ENCODE measurements around the gene CNOT1. TPM values are rescaled to one million over a fixed set of nuclear protein-coding genes. Genes with fewer than 3 reads are reported as not detected.

Gene CNOT1
- total RNA-seq, 2 donors from 2014 or later: 54.3 to 63.2 TPM

DNA sequence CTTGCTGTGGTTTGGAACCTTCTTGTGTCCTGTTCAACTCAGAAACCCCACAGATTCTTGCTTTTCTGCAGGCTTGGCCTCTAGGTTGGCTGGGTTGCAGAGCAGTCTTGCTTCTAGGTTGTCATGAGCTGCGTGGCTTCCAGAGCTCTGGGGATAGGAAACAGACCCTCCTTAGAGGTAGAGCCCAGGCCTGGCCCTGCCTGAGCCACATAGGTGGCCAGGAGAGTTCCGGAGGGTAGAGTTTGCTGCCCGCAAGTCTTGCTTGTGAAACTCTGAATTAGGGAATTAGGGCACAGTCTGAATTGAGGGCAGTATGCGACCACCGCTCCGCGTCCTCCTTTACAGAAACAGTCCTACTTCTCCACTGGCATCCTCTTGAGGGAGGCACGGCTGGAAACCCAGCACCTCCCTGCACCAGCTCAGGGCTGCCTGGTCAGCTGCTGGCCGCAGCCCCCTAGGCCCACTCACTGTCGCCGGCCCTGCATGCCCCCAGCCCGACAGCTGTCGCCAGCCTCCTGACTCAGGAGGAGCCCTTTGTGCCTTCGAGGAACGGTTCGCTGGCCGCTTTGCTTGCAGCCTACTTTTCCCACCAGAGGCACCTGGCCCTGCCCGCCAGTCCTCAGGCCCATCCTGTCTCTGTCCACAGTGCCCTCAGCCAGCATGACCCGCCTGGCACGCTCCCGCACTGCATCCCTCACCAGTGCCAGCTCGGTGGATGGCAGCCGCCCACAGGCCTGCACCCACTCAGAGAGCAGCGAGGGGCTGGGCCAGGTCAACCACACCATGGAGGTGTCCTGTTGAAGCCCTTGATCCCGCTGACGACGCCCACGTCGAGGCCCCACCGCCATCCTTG, 118.6 kb downstream of the CNOT1 start:
- DNase-seq (ENCODE audit: low spot score): peak; percentile 55
- Histone ChIP-seq H3K27ac (no peak overlapping the region), H3K36me3 (peaks cover 33% of the 10 kb centered on the region), H3K4me1 (peaks cover 0 to 11% of the 10 kb centered on the region in 2 donors), H3K9me3 (no peaks in the 10 kb centered on the region), H3K4me3 (no peak overlapping the region), H3K27me3 (no peaks in the 10 kb centered on the region)
- TF ChIP-seq, protein P1, sequence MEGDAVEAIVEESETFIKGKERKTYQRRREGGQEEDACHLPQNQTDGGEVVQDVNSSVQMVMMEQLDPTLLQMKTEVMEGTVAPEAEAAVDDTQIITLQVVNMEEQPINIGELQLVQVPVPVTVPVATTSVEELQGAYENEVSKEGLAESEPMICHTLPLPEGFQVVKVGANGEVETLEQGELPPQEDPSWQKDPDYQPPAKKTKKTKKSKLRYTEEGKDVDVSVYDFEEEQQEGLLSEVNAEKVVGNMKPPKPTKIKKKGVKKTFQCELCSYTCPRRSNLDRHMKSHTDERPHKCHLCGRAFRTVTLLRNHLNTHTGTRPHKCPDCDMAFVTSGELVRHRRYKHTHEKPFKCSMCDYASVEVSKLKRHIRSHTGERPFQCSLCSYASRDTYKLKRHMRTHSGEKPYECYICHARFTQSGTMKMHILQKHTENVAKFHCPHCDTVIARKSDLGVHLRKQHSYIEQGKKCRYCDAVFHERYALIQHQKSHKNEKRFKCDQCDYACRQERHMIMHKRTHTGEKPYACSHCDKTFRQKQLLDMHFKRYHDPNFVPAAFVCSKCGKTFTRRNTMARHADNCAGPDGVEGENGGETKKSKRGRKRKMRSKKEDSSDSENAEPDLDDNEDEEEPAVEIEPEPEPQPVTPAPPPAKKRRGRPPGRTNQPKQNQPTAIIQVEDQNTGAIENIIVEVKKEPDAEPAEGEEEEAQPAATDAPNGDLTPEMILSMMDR (IDR thresholded peaks at IDR 0.05): no peak

DNA sequence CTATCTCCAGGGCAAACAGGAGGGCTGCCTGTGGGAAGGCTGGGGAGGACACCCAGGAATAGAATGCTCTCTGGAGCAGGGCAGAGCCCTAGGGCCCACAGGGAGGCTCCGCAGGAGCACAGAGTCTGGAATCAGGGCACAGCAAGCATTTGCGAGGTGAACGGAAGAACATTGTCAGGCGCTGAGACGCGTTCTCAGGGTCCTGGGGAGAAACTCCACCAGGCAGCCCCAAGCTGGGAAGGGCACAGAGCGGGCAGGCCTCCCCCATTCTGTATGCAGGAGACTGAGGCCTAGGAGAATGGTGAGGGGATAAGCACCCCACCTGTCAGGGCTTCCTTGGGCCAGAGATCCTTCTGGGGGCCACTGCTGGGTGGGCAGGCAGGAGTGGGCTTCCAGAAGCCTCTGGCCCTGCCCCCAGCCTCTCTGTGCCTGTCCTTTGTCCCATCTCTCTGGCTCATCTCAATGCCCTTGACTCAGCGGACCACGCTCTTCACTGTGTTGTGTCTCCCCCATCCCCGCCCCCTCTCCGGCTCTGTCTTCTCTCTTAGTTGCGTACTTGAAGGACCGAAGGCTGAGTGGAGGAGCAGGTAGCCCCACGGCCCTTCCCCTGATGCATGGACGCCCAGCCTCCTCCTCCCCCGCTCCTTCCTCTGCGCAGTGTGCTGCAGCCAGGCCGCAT, 119.4 kb downstream of the CNOT1 start:
- no peaks in the 10 kb centered on the region for H3K9me3 ChIP-seq
- no peaks in the 10 kb centered on the region for H3K27me3 ChIP-seq
- peaks cover 34% of the 10 kb centered on the region for H3K36me3 ChIP-seq
- H3K4me1 ChIP-seq: peaks cover 0 to 11% of the 10 kb centered on the region in 2 donors
- peak; percentile 21 for DNase-seq (ENCODE audit: low spot score)
- TF ChIP-seq, protein P1 (IDR thresholded peaks at IDR 0.05): no peak
- no peak overlapping the region for H3K4me3 ChIP-seq
- no peak overlapping the region for H3K27ac ChIP-seq

- no peak overlapping the region for H3K4me3 ChIP-seq
- no peaks in the 10 kb centered on the region for H3K27me3 ChIP-seq
- peaks cover 35% of the 10 kb centered on the region for H3K36me3 ChIP-seq
- no peak for DNase-seq (ENCODE audit: low spot score)
- H3K4me1 ChIP-seq: peaks cover 0 to 3% of the 10 kb centered on the region in 2 donors
- TF ChIP-seq, protein P1 (IDR thresholded peaks at IDR 0.05): no peak
- no peaks in the 10 kb centered on the region for H3K9me3 ChIP-seq
- no peak overlapping the region for H3K27ac ChIP-seq
Measured at GRCh38 chr16:58509256-58510096, 120.2 kb downstream of the CNOT1 start.

DNA sequence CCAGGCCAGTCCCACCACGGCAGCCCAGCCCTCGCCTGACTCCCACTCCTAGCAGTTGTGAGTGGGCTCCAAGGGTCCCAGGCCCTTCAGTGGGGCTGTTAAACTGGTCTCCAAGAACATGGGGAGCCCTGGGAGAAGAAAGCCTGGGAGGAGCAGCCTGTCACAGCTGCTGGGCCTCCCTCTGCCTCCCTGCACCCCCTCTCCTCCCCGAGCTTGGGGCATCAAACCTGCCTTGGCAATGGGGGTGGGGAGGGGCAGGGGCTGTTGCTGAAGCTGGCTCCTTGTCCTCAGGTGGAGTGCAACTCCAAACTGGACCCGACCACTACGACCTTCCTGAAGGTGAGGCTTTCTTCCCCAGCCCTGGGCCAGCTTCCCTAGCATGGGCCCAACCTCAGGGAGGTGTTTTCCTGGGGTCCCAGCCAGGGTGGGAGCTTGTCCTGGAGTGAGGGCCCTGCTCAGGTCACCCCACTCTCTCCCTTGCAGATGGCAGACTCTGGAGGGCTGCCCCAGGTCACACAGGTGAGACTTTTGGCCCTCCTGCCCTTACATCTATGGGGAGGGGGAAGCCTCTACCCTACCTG, 120.9 kb downstream of the CNOT1 start:
- no peaks in the 10 kb centered on the region for H3K27me3 ChIP-seq
- H3K4me1 ChIP-seq: no peaks in the 10 kb centered on the region
- peaks cover 42% of the 10 kb centered on the region for H3K36me3 ChIP-seq
- no peak for DNase-seq (ENCODE audit: low spot score)
- H3K4me3 ChIP-seq: no peak overlapping the region
- TF ChIP-seq, protein P1 (IDR thresholded peaks at IDR 0.05): no peak
- no peaks in the 10 kb centered on the region for H3K9me3 ChIP-seq
- H3K27ac ChIP-seq: no peak overlapping the region

GRCh38 chr16:58507963-58508670, 121.5 kb downstream of the CNOT1 start:
- TF ChIP-seq, protein P1 (IDR thresholded peaks at IDR 0.05): no peak
- no peak for DNase-seq (ENCODE audit: low spot score)
- Histone ChIP-seq H3K9me3 (no peaks in the 10 kb centered on the region), H3K27ac (no peak overlapping the region), H3K4me1 (no peaks in the 10 kb centered on the region), H3K27me3 (no peaks in the 10 kb centered on the region), H3K4me3 (no peak overlapping the region), H3K36me3 (peaks cover 42% of the 10 kb centered on the region)
